Umbilical cord (tissue), 2 donors: ENCODE data around the gene THAP9. TPM values are rescaled to one million over a fixed set of nuclear protein-coding genes. Genes with fewer than 3 reads are reported as not detected.

Experiments
- DNase-seq: peaks from one replicate; pipeline ENCODE4 v3.0.0-alpha.2; 2015; ENCODE audit warnings: low spot score
- total RNA-seq: library from RNA; depleted of rRNA; stranded (reverse); fragments of >200 nt; gene quantifications from one replicate; pipeline ENCODE4 v1.2.3, GENCODE V29; 2014; ENCODE audit warnings: low replicate concordance; ENCODE audit not compliant: insufficient read depth

Gene THAP9
- total RNA-seq, 1 donor from 2014 or later: 12.0 TPM

DNA sequence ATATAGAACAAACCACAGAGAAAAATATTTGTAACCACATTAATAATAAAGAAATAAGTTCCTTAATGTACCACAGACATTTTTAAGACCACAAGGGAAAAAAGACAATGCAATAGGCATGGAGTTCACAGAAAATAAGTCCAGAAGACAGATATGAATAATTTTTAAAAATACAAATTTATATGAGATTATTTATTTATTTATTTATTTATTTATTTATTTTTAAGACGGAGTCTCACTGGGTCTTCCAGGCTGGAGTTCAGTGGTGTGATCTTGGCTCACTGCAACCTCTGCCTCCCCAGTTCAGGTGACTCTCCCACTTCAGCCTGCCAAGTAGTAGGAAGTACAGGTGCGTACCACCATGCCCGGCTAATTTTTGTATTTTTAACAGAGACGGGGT is 53.7 kb downstream of the THAP9 start:
- no peak for DNase-seq

DNA sequence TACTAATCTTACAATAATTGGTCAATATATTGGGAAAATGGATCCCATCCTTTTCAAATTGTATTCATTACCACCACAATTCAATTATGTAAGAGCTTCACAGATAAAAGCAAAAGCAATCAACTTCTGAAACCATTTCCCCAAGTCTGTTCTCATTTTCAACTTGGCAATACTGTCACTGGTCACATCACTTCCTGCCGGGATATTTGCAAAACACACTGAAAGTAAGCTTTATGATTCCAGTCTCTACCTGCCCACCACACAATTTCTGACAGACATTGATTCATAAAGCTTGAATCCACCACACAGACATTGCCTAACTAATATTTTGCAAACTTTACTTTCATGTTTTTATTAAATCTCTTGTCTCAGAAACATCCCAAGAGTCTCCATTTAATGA is 56.5 kb downstream of the THAP9 start:
- DNase-seq: no peak

DNA sequence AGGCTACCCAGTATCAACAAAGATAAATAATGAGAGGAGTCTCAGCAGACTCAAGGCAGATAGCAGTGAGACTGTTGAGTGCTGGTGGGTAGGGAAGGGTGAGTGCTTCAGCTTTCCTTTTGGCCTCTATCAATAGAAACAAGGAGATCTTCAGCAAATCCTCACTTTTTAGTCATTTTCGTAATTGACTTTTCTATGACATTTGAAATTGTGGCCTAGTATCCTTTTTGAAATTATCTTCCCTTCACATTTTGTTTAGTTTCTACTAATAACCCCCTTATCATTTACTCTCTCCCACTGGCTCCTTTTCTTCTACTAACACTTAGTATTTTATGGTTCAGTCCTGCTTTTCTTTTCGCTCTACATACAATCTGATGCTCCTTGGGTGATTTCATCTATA is 65.2 kb downstream of the THAP9 start:
- DNase-seq: no peak

DNA sequence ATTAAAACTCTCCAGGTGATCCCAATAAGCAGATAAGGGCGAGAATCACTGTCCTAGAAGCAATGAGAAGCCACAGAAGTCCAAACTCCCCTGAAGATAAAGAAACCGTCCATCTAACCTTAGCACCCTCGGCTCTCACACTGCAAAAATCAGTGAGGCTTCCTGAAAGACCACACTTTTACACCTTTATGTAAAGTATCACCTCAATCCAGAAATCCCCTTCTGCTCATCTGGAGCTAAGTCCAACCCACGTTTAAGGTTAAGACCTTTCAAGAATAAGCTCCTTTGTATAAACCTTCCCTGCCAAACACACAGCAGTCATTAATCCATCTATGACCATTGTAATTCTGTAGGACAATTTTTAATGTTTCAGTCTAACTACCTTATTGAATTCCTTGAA is 68.4 kb downstream of the THAP9 start:
- no peak for DNase-seq

DNA sequence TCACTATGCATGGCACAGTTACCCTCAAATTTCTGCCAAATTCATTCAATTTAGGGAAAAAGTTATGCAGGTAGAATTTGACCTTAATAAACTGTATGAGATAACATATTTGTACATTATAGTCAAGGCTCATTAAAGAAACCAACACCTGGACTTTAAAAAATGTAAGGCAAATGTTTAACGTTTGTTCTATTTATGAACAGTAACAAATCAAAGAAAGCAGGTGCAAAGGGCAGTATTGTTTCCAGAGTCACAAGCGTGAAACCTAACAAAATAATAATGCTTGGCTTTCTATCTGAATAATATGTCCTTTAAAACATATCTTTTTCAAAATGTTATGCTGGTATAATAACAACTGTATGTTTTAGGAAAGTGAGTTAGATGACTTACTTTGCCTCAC is 68.9 kb downstream of the THAP9 start:
- no peak for DNase-seq

Other genes with a start within 250 kb of the THAP9 start
- gene SCD5, start 101.9 kb upstream of the THAP9 start, total RNA-seq: 27.2 TPM
- gene SEC31A, start 9.6 kb upstream of the THAP9 start, total RNA-seq: 351 TPM
- 14.2 TPM for gene LIN54, start 110.1 kb downstream of the THAP9 start, total RNA-seq
- gene COPS4, start 134.4 kb downstream of the THAP9 start, total RNA-seq: 250 TPM
- gene PLAC8, start 214.0 kb downstream of the THAP9 start, total RNA-seq: 0.72 TPM